Parathyroid adenoma (tissue), 2 donors: Measurements from ENCODE around the gene LINGO3.

Experiments
- H2AFZ ChIP-seq: fragments of 300-600 bp; sonication (generic); one replicate; pipeline ENCODE4 v1.7.0; 2017; ENCODE audit warnings: antibody characterized with exemption, mild to moderate bottlenecking
- H3K27ac ChIP-seq: fragments of 300-600 bp; sonication (generic); one replicate; pipeline ENCODE4 v1.7.0; 2017
- H3K27me3 ChIP-seq: fragments of 300-600 bp; sonication (generic); one replicate; pipeline ENCODE4 v1.7.0; 2017; ENCODE audit warnings: low read length; ENCODE audit not compliant: control insufficient read depth, insufficient read depth
- H3K36me3 ChIP-seq: fragments of 300-600 bp; sonication (generic); one replicate; pipeline ENCODE4 v1.7.0; 2017; ENCODE audit warnings: low read length; ENCODE audit not compliant: control insufficient read depth, insufficient read depth
- H3K4me1 ChIP-seq: fragments of 300-600 bp; sonication (generic); one replicate; pipeline ENCODE4 v1.7.0; 2017; ENCODE audit warnings: control low read depth
- H3K4me2 ChIP-seq: fragments of 300-600 bp; sonication (generic); one replicate; pipeline ENCODE4 v1.7.0; 2017; ENCODE audit warnings: low read length
- H3K4me3 ChIP-seq: fragments of 300-600 bp; sonication (generic); one replicate; pipeline ENCODE4 v1.7.0; 2017; ENCODE audit warnings: low read depth, low read length
- H3K79me2 ChIP-seq: fragments of 300-600 bp; sonication (generic); one replicate; pipeline ENCODE4 v1.7.0; 2017; ENCODE audit warnings: control low read depth
- H3K9ac ChIP-seq: fragments of 300-600 bp; sonication (generic); one replicate; pipeline ENCODE4 v1.7.0; 2017; ENCODE audit warnings: mild to moderate bottlenecking
- H3K9me3 ChIP-seq: fragments of 300-600 bp; sonication (generic); one replicate; pipeline ENCODE4 v1.7.0; 2017; ENCODE audit warnings: low read length; ENCODE audit not compliant: control insufficient read depth
- TF ChIP-seq, protein P1 (sequence below): fragments of 300-600 bp; sonication (generic); IDR thresholded peaks from one replicate; pipeline ENCODE4 v1.7.0; 2017; ENCODE audit warnings: antibody characterized with exemption, mild to moderate bottlenecking
- donor health status: primary hyperparathyroidism.

The LINGO3 gene

DNA sequence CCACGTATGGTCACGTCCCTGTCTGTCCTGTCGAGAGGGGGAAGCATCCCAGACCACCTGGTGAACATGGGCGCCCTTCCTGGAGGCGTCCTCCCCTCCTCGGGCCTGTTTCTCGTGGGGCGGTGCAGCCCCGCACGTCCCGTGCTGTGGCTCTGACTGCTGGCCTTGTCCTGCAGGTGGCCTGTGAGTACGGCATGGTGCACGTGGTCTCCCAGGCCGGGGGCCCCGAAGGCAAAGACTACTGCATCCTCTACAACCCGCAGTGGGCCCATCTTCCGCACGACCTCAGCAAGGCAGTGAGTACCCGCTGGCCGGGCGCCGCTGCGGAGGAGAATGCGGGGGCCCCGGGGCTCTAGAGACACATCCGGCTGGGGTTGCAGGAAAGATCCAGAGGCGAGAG is 26.5 kb upstream of the LINGO3 start:
- TF ChIP-seq, protein P1, sequence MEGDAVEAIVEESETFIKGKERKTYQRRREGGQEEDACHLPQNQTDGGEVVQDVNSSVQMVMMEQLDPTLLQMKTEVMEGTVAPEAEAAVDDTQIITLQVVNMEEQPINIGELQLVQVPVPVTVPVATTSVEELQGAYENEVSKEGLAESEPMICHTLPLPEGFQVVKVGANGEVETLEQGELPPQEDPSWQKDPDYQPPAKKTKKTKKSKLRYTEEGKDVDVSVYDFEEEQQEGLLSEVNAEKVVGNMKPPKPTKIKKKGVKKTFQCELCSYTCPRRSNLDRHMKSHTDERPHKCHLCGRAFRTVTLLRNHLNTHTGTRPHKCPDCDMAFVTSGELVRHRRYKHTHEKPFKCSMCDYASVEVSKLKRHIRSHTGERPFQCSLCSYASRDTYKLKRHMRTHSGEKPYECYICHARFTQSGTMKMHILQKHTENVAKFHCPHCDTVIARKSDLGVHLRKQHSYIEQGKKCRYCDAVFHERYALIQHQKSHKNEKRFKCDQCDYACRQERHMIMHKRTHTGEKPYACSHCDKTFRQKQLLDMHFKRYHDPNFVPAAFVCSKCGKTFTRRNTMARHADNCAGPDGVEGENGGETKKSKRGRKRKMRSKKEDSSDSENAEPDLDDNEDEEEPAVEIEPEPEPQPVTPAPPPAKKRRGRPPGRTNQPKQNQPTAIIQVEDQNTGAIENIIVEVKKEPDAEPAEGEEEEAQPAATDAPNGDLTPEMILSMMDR: no peak
- H3K4me3 ChIP-seq: no peak overlapping the region
- H3K36me3 ChIP-seq: no peaks in the 10 kb centered on the region
- no peak overlapping the region for H3K9ac ChIP-seq
- H3K4me1 ChIP-seq: peaks cover 38% of the 10 kb centered on the region
- H2AFZ ChIP-seq: no peak overlapping the region
- no peaks in the 10 kb centered on the region for H3K9me3 ChIP-seq
- H3K27me3 ChIP-seq: no peaks in the 10 kb centered on the region
- peaks cover 45% of the 10 kb centered on the region for H3K79me2 ChIP-seq
- no peak overlapping the region for H3K27ac ChIP-seq
- H3K4me2 ChIP-seq: no peak overlapping the region

DNA sequence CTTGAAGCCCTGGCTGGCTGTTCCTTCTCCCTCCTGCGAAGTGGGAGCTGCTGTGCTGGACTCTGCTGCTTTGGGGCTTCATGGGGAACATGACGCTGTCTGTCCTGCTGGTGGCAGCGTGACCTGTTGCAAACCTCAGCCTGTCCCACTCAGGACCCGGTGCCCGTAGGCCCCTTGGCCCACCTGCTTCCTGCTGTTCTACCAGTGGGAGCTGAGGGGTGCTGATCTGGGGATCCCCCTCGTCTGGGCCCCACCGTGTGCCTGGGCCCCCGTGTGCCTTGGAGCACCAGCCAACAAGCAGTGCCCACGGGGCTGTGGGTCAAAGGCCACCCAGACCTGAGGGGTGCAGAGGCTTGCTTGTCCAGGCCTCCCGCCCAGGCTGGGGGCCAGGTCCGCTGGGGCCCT is 25.9 kb upstream of the LINGO3 start:
- H3K27me3 ChIP-seq: no peaks in the 10 kb centered on the region
- no peak overlapping the region for H3K4me3 ChIP-seq
- no peak overlapping the region for H3K9ac ChIP-seq

DNA sequence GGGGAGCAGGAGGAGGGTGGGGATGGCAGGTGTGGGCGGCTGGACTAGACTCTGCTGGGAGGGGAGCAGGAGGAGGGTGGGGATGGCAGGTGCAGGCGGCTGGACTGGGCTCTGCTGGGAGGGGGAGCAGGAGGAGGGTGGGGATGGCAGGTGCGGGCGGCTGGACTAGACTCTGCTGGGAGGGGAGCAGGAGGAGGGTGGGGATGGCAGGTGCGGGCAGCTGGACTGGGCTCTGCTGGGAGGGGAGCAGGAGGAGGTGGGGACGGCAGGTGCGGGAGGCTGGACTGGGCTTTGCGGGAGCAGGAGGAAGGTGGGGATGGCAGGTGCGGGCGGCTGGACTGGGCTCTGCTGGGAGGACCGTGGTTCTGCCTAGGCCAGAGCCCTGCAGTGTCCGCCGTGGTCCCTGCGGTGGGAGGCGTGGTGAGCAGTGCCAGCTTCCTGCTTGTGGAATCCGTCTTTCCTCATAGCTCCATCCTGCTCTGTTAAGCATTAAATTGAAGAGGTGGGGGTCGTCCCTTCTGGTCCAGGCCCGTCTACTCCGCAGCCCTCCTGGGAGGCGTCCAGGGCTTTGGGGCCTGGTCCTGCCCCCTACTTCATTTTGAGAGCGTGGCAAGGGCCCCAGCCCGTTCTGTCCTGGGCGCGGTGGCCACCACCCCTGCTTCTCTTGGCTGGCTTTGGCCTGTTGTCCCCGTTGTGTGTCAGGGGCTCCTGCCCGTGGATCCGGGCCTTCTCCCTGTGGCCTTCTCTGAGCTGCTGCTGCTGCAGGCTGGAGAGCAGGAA is 25.3 kb upstream of the LINGO3 start:
- Histone ChIP-seq H3K27me3 (no peaks in the 10 kb centered on the region), H2AFZ (no peak overlapping the region), H3K9ac (no peak overlapping the region), H3K9me3 (no peaks in the 10 kb centered on the region), H3K79me2 (peaks cover 56% of the 10 kb centered on the region), H3K36me3 (no peaks in the 10 kb centered on the region), H3K27ac (peak overlapping the region; percentile 58), H3K4me2 (no peak overlapping the region), H3K4me3 (no peak overlapping the region), H3K4me1 (peaks cover 38% of the 10 kb centered on the region)
- TF ChIP-seq, protein P1: no peak

More for the DNA sequence above, 25.9 kb upstream of the LINGO3 start:
- H3K27ac ChIP-seq: peak overlapping the region; percentile 58
- H2AFZ ChIP-seq: no peak overlapping the region
- TF ChIP-seq, protein P1: no peak
- H3K4me1 ChIP-seq: peaks cover 38% of the 10 kb centered on the region
- no peak overlapping the region for H3K4me2 ChIP-seq
- no peaks in the 10 kb centered on the region for H3K36me3 ChIP-seq
- H3K79me2 ChIP-seq: peaks cover 51% of the 10 kb centered on the region
- H3K9me3 ChIP-seq: no peaks in the 10 kb centered on the region

DNA sequence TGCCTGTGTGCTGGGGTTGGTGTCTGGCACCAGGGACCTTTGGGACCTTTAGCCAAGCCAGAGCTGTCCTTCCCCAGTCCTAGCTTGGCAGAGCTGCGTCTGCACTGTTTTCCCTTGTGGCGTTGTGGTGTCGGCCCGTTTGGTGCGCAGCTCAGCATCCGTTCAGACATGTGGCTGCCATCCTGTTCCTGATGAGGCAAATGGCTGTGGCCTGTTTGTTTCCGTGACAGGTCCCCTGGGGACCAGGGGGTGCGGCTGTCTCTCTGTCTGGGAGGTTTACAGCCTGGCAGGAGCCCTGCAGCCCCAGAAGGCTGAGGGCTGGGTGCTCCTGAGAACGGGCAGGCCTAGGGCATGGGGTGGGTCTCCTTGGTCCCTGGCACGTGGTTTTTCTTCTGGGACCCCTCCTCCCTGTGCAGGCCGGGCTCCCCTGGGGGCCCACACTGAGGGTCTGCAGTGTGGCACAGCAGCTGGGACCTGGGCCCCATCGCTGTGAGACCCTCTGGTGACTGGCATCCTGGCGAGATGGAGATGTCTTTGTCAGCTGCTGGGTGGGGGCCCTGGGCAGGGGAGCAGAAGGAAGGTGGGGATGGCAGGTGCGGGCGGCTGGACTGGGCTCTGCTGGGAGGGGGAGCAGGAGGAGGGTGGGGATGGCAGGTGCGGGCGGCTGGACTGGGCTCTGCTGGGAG is 24.5 kb upstream of the LINGO3 start:
- TF ChIP-seq, protein P1: no peak
- peaks cover 56% of the 10 kb centered on the region for H3K79me2 ChIP-seq
- no peaks in the 10 kb centered on the region for H3K9me3 ChIP-seq
- H3K27me3 ChIP-seq: no peaks in the 10 kb centered on the region
- no peak overlapping the region for H3K9ac ChIP-seq
- H3K4me1 ChIP-seq: peaks cover 40% of the 10 kb centered on the region
- peak overlapping the region; percentile 76 for H3K27ac ChIP-seq
- no peak overlapping the region for H3K4me3 ChIP-seq
- no peaks in the 10 kb centered on the region for H3K36me3 ChIP-seq
- no peak overlapping the region for H2AFZ ChIP-seq
- peak overlapping the region; percentile 15 for H3K4me2 ChIP-seq
